HG03378 (cell line): Measurements from ENCODE around the gene FUCA2.
"Not testable (repeated sequence)": the region's sequence is repeated elsewhere in the genome, so short reads cannot be mapped to it uniquely, and the experiment has no call there.

Experiments
- ATAC-seq: cut with Tn5 transposase; IDR thresholded peaks from one replicate; pipeline ENCODE4 v1.9.1; 2021; ENCODE audit warnings: mild to moderate bottlenecking, moderate library complexity; ENCODE audit not compliant: unreplicated experiment

FUCA2 gene

DNA sequence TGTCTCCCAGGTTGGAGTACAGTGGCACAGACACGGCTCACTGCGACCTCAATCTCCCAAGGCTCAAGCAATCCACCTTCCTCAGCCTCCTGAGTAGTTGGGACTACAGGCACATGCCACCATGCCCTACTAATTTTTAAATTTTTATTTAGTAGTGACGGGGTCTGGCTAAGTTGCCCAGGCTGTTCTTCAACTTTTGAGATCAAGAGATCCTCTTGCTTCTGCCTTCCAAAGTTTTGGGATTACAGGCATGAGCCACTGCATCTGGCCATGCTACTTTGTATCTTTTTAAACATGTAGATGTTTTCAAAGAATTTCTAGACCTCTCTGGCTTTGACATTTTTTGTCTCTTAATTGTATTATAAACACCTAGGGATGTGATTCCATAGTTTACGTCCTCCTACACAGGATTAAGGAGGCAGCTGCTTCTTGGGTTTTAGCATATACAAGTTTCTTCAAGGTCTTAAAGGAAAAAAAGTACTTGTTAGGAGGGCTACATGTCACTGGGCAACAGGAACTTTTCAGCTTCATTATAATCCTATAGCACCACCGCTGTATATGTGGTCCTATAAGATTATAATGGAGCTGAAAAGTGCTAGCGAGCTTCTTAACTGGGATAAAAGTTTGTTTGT, 62.3 kb downstream of the FUCA2 start:
- ATAC-seq, result no peak

DNA sequence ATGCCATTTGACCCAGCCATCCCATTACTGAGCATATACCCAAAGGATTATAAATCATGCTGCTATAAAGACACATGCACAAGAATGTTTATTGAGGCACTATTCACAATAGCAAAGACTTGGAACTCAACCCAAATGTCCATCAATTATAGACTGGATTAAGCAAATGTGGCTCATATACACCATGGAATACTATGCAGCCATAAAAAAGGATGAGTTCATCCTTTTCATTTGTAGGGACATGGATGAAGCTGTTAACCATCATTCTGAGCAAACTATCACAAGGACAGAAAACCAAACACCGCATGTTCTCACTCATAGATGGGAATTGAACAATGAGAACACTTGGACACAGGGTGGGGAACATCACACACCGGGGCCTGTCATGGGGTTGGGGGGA, 63.7 kb downstream of the FUCA2 start:
- ATAC-seq, result not testable (repeated sequence)
